ENCODE results near the gene VWC2L. TPM values are rescaled to one million over a fixed set of nuclear protein-coding genes. Genes with fewer than 3 reads are reported as not detected.

Gene VWC2L
- total and polyA plus RNA-seq, 2 experiments from 2014 or later, result not detected

DNA sequence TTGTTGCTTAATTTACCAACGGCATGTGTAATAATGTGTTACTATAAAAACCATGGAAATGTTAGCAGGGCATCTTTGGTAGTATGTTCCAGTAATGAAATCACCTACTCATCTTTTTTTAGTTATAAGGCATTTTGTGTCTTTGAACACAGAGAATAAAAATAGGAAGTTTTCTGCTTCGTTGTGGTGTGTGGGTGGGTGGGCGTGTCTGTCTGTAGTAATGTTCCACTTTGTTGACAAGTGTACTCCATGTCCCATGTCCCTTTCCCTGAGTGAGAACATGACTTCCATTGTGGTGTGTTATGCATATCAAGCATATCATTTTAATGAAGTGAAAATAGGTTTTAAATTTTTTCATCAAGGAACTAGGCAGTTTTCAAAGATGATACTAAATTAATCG, 149.3 kb downstream of the VWC2L start (continued):
- TF ChIP-seq, protein P1, sequence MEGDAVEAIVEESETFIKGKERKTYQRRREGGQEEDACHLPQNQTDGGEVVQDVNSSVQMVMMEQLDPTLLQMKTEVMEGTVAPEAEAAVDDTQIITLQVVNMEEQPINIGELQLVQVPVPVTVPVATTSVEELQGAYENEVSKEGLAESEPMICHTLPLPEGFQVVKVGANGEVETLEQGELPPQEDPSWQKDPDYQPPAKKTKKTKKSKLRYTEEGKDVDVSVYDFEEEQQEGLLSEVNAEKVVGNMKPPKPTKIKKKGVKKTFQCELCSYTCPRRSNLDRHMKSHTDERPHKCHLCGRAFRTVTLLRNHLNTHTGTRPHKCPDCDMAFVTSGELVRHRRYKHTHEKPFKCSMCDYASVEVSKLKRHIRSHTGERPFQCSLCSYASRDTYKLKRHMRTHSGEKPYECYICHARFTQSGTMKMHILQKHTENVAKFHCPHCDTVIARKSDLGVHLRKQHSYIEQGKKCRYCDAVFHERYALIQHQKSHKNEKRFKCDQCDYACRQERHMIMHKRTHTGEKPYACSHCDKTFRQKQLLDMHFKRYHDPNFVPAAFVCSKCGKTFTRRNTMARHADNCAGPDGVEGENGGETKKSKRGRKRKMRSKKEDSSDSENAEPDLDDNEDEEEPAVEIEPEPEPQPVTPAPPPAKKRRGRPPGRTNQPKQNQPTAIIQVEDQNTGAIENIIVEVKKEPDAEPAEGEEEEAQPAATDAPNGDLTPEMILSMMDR (conservative IDR thresholded peaks at IDR 0.05; ENCODE audit: low read depth in 2 of 2), result no peak

DNA sequence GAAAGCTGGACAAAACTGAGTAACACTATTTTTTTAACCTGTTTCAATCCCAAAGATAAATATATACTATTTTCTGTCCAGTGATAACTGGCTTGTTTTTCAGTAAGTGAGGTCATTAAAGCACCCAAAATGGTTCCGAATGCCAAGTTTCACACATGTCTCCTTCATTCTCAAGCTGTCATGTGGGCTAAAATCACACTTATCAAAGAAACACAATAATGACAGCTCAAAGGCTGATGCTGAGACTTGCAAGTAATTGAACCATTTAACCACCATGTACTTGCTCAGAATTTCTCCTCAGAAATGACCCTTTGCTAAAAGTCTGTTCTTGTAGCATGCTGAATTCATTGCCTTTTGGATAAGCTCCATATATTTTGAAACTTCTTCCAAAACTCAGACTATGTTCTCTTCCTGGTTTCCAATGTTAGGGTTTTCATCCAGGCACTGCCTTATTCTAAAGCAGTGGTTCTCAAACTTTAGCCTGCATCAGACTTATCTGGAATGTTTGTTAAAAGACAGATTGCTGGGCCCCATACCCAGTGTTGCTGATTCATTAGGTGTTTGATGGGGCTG, 149.8 kb downstream of the VWC2L start:
- Mint-ChIP-seq H3K4me3 (no peak overlapping the region), H3K27ac (no peak overlapping the region), H3K9me3 (peaks cover 12% of the 10 kb centered on the region; the same call in 2 of the 3 replicates), H3K36me3 (ENCODE audit: low read depth) (peaks cover 3% of the 10 kb centered on the region; the same call in 1 of the 3 replicates), H3K27me3 (ENCODE audit: insufficient read depth, low read depth, poor library complexity) (no peaks in the 10 kb centered on the region), H3K4me1 (no peaks in the 10 kb centered on the region)
- H3K27ac ChIP-seq (ENCODE audit: low read depth), result no peak overlapping the region
- no peaks in the 10 kb centered on the region for H3K27me3 ChIP-seq (ENCODE audit: insufficient read depth)
- H4K20me1 ChIP-seq (replicated peaks; ENCODE audit: insufficient read depth), result no peaks in the 10 kb centered on the region
- ATAC-seq (no peak), DNase-seq (ENCODE audit: low spot score) (no peak)
- TF ChIP-seq JUNB (IDR thresholded peaks at IDR 0.05; ENCODE audit: unreplicated experiment) (no peak), CREB1 (CRISPR knock-in tag; IDR thresholded peaks at IDR 0.05; ENCODE audit: low read depth) (no peak)
- H3F3A ChIP-seq (replicated peaks; ENCODE audit: low read depth), result no peaks in the 10 kb centered on the region
- H3K36me3 ChIP-seq (ENCODE audit: insufficient read depth), result no peaks in the 10 kb centered on the region
- H3K9me2 ChIP-seq (ENCODE audit: insufficient read depth), result peaks cover 9% of the 10 kb centered on the region
- peak overlapping the region; percentile 23; the same call in 1 of the 2 replicates for H2AFZ ChIP-seq
- no peak overlapping the region for H3K4me2 ChIP-seq
- no peaks in the 10 kb centered on the region for H3K4me1 ChIP-seq (ENCODE audit: insufficient read depth)
- H3K79me2 ChIP-seq (replicated peaks; ENCODE audit: insufficient read depth), result no peaks in the 10 kb centered on the region
- H3K4me3 ChIP-seq, result no peak overlapping the region

DNA sequence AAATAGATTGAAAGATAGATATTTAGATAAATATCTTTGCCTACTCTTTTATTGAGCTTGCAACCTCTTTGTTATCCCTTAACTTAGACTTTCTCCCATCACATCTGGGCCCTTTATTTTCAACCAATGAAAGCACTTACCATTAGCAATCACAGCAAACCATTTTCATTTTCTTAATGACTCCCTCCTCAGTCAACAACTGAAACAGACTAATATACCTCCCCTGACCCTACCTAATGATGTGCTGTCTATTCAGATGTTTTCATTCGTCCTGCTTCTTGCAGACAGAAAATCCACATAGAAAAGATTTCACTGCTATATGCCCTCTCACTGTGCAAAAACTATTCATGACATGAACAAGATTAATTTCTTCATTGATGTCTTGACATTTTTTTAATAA, 154.4 kb downstream of the VWC2L start:
- Mint-ChIP-seq H3K27me3 (ENCODE audit: insufficient read depth, low read depth, poor library complexity) (no peaks in the 10 kb centered on the region), H3K4me3 (no peak overlapping the region), H3K4me1 (no peaks in the 10 kb centered on the region), H3K9me3 (peaks cover 7% of the 10 kb centered on the region; the same call in 2 of the 3 replicates), H3K27ac (no peak overlapping the region), H3K36me3 (ENCODE audit: low read depth) (no peaks in the 10 kb centered on the region)
- no peak overlapping the region for H2AFZ ChIP-seq
- H3K79me2 ChIP-seq (replicated peaks; ENCODE audit: insufficient read depth), result no peaks in the 10 kb centered on the region
- H3K4me3 ChIP-seq, result no peak overlapping the region
- no peaks in the 10 kb centered on the region for H4K20me1 ChIP-seq (replicated peaks; ENCODE audit: insufficient read depth)
- ATAC-seq (no peak), DNase-seq (ENCODE audit: low spot score) (no peak)
- peaks cover 4% of the 10 kb centered on the region; the same call in 1 of the 2 replicates for H3K9me2 ChIP-seq (ENCODE audit: insufficient read depth)
- no peaks in the 10 kb centered on the region for H3K36me3 ChIP-seq (ENCODE audit: insufficient read depth)
- H3K4me2 ChIP-seq, result no peak overlapping the region
- H3K27ac ChIP-seq (ENCODE audit: low read depth), result no peak overlapping the region
- H3K4me1 ChIP-seq (ENCODE audit: insufficient read depth), result no peaks in the 10 kb centered on the region
- no peaks in the 10 kb centered on the region for H3F3A ChIP-seq (replicated peaks; ENCODE audit: low read depth)
- H3K27me3 ChIP-seq (ENCODE audit: insufficient read depth), result no peaks in the 10 kb centered on the region
- TF ChIP-seq, protein P2, sequence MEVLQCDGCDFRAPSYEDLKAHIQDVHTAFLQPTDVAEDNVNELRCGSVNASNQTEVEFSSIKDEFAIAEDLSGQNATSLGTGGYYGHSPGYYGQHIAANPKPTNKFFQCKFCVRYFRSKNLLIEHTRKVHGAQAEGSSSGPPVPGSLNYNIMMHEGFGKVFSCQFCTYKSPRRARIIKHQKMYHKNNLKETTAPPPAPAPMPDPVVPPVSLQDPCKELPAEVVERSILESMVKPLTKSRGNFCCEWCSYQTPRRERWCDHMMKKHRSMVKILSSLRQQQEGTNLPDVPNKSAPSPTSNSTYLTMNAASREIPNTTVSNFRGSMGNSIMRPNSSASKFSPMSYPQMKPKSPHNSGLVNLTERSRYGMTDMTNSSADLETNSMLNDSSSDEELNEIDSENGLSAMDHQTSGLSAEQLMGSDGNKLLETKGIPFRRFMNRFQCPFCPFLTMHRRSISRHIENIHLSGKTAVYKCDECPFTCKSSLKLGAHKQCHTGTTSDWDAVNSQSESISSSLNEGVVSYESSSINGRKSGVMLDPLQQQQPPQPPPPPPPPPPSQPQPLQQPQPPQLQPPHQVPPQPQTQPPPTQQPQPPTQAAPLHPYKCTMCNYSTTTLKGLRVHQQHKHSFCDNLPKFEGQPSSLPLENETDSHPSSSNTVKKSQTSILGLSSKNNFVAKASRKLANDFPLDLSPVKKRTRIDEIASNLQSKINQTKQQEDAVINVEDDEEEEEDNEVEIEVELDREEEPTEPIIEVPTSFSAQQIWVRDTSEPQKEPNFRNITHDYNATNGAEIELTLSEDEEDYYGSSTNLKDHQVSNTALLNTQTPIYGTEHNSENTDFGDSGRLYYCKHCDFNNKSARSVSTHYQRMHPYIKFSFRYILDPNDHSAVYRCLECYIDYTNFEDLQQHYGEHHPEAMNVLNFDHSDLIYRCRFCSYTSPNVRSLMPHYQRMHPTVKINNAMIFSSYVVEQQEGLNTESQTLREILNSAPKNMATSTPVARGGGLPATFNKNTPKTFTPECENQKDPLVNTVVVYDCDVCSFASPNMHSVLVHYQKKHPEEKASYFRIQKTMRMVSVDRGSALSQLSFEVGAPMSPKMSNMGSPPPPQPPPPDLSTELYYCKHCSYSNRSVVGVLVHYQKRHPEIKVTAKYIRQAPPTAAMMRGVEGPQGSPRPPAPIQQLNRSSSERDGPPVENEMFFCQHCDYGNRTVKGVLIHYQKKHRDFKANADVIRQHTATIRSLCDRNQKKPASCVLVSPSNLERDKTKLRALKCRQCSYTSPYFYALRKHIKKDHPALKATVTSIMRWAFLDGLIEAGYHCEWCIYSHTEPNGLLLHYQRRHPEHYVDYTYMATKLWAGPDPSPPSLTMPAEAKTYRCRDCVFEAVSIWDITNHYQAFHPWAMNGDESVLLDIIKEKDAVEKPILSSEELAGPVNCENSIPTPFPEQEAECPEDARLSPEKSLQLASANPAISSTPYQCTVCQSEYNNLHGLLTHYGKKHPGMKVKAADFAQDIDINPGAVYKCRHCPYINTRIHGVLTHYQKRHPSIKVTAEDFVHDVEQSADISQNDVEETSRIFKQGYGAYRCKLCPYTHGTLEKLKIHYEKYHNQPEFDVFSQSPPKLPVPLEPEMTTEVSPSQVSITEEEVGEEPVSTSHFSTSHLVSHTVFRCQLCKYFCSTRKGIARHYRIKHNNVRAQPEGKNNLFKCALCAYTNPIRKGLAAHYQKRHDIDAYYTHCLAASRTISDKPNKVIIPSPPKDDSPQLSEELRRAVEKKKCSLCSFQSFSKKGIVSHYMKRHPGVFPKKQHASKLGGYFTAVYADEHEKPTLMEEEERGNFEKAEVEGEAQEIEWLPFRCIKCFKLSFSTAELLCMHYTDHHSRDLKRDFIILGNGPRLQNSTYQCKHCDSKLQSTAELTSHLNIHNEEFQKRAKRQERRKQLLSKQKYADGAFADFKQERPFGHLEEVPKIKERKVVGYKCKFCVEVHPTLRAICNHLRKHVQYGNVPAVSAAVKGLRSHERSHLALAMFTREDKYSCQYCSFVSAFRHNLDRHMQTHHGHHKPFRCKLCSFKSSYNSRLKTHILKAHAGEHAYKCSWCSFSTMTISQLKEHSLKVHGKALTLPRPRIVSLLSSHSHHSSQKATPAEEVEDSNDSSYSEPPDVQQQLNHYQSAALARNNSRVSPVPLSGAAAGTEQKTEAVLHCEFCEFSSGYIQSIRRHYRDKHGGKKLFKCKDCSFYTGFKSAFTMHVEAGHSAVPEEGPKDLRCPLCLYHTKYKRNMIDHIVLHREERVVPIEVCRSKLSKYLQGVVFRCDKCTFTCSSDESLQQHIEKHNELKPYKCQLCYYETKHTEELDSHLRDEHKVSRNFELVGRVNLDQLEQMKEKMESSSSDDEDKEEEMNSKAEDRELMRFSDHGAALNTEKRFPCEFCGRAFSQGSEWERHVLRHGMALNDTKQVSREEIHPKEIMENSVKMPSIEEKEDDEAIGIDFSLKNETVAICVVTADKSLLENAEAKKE (CRISPR knock-in tag; IDR thresholded peaks at IDR 0.05), result no peak
- TF ChIP-seq, protein P3, sequence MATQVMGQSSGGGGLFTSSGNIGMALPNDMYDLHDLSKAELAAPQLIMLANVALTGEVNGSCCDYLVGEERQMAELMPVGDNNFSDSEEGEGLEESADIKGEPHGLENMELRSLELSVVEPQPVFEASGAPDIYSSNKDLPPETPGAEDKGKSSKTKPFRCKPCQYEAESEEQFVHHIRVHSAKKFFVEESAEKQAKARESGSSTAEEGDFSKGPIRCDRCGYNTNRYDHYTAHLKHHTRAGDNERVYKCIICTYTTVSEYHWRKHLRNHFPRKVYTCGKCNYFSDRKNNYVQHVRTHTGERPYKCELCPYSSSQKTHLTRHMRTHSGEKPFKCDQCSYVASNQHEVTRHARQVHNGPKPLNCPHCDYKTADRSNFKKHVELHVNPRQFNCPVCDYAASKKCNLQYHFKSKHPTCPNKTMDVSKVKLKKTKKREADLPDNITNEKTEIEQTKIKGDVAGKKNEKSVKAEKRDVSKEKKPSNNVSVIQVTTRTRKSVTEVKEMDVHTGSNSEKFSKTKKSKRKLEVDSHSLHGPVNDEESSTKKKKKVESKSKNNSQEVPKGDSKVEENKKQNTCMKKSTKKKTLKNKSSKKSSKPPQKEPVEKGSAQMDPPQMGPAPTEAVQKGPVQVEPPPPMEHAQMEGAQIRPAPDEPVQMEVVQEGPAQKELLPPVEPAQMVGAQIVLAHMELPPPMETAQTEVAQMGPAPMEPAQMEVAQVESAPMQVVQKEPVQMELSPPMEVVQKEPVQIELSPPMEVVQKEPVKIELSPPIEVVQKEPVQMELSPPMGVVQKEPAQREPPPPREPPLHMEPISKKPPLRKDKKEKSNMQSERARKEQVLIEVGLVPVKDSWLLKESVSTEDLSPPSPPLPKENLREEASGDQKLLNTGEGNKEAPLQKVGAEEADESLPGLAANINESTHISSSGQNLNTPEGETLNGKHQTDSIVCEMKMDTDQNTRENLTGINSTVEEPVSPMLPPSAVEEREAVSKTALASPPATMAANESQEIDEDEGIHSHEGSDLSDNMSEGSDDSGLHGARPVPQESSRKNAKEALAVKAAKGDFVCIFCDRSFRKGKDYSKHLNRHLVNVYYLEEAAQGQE (IDR thresholded peaks at IDR 0.05; ENCODE audit: unreplicated experiment), result no peak
- TF ChIP-seq STAT1 (IDR thresholded peaks at IDR 0.05; ENCODE audit: unreplicated experiment) (no peak), NANOG (IDR thresholded peaks at IDR 0.05; ENCODE audit: borderline replicate concordance) (no peak)

All from GM23338 (cell line).